IMR-90 (cell line): ENCODE results near the gene CTDSP2. TPM values are rescaled to one million over a fixed set of nuclear protein-coding genes. Genes with fewer than 3 reads are reported as not detected.
"Not testable (repeated sequence)": the region's sequence is repeated elsewhere in the genome, so short reads cannot be mapped to it uniquely, and the experiment has no call there.

Experiments used
- ATAC-seq: fragments of 200-7000 bp; cut with Tn5 transposase; 2 replicates; pipeline ENCODE4 v1.9.1; 2020; ENCODE audit warnings: low read depth, mild to moderate bottlenecking, moderate library complexity
- BruUV-seq: library from RNA; stranded (reverse); fragments of 400-500 nt; replicated peaks from 2 replicates; lab custom pipeline; 2021; lab: Mats Ljungman, UMichigan
- CTCF ChIA-PET: fragments of 300-600 bp; formaldehyde crosslinking; extraction: SDS; loops from one replicate; lab custom pipeline; 2021; ENCODE audit warnings: antibody characterized with exemption; lab: Yijun Ruan, JAX
- POLR2A ChIA-PET: fragments of 300-600 bp; sonication (Branson Sonifier 250); formaldehyde crosslinking; loops from one replicate; lab custom pipeline; 2022; ENCODE audit warnings: antibody characterized with exemption; ENCODE audit not compliant: unreplicated experiment; lab: Charles Lee
- DNase-seq: peaks from one replicate; pipeline ENCODE4 v3.0.0; 2013
- H2AFZ ChIP-seq: replicated peaks from 2 replicates; pipeline ENCODE3; 2013; ENCODE audit warnings: low read length, mild to moderate bottlenecking; ENCODE audit not compliant: poor library complexity
- H2AK5ac ChIP-seq: 2 replicates; pipeline ENCODE4 v1.6.1; 2013; ENCODE audit warnings: low read depth, low read length, inconsistent platforms
- H2AK9ac ChIP-seq: replicated peaks from 2 replicates; pipeline ENCODE3; 2013; ENCODE audit warnings: mild to moderate bottlenecking, low read depth, low read length, moderate library complexity; ENCODE audit not compliant: poor library complexity
- H2BK120ac ChIP-seq: 2 replicates; pipeline ENCODE4 v1.6.1; 2013; ENCODE audit warnings: low read depth, low read length, inconsistent platforms
- H2BK15ac ChIP-seq: 3 replicates; pipeline ENCODE4 v1.6.1; 2013; ENCODE audit warnings: low read depth, low read length, inconsistent platforms
- H2BK20ac ChIP-seq: 2 replicates; pipeline ENCODE4 v1.6.1; 2013; ENCODE audit warnings: low read depth, mild to moderate bottlenecking, inconsistent platforms, low read length, moderate library complexity
- H2BK5ac ChIP-seq: 2 replicates; pipeline ENCODE4 v1.6.1; 2013; ENCODE audit warnings: mild to moderate bottlenecking, low read depth, low read length, inconsistent platforms; ENCODE audit not compliant: poor library complexity, severe bottlenecking
- H3K14ac ChIP-seq: replicated peaks from 2 replicates; pipeline ENCODE4 v1.6.1; 2013; ENCODE audit warnings: low read depth, low read length, inconsistent platforms
- H3K18ac ChIP-seq: 2 replicates; pipeline ENCODE4 v1.6.1; 2013; ENCODE audit warnings: low read depth, low read length, control low read depth
- H3K23ac ChIP-seq: 2 replicates; pipeline ENCODE4 v1.6.1; 2013; ENCODE audit warnings: low read depth, low read length, inconsistent platforms
- H3K27ac ChIP-seq: 2 replicates; pipeline ENCODE4 v1.5.1; 2013; ENCODE audit warnings: mild to moderate bottlenecking, control low read depth, low read length; ENCODE audit not compliant: insufficient read depth
- H3K27me3 ChIP-seq: 2 replicates; pipeline ENCODE4 v1.6.1; 2013; ENCODE audit warnings: low read length; ENCODE audit not compliant: control insufficient read depth, insufficient read depth
- H3K36me3 ChIP-seq: 2 replicates; pipeline ENCODE4 v1.6.1; 2013; ENCODE audit warnings: low read length, mixed read lengths; ENCODE audit not compliant: control insufficient read depth, insufficient read depth
- H3K4ac ChIP-seq: 2 replicates; pipeline ENCODE4 v1.6.1; 2013; ENCODE audit warnings: low read depth, low read length, inconsistent platforms
- H3K4me1 ChIP-seq: 2 replicates; pipeline ENCODE4 v1.6.1; 2013; ENCODE audit warnings: low read length, mixed read lengths; ENCODE audit not compliant: control insufficient read depth, insufficient read depth
- H3K4me2 ChIP-seq: 2 replicates; pipeline ENCODE4 v1.6.1; 2013; ENCODE audit warnings: low read depth, mild to moderate bottlenecking, control low read depth, low read length, moderate library complexity
- H3K4me3 ChIP-seq: 2 replicates; pipeline ENCODE4 v1.5.1; 2013; ENCODE audit warnings: low read depth, mild to moderate bottlenecking, control low read depth, low read length, moderate library complexity; ENCODE audit not compliant: insufficient read depth
- H3K56ac ChIP-seq: 2 replicates; pipeline ENCODE4 v1.6.1; 2013; ENCODE audit warnings: low read length, inconsistent platforms; ENCODE audit not compliant: insufficient read depth; ENCODE audit errors: extremely low read depth
- H3K79me1 ChIP-seq, 2 experiments: 2 replicates each; pipeline ENCODE4 v1.6.1; 2013; ENCODE audit warnings: low read length in 2 of 2, inconsistent platforms in 1 of 2, low read depth in 1 of 2
- H3K9ac ChIP-seq: 2 replicates; pipeline ENCODE4 v1.6.1; 2013; ENCODE audit warnings: low read depth, low read length, control low read depth
- H3K9me1 ChIP-seq: 2 replicates; pipeline ENCODE4 v1.6.1; 2013; ENCODE audit warnings: low read length, inconsistent platforms; ENCODE audit not compliant: insufficient read depth
- H3K9me3 ChIP-seq: 2 replicates; pipeline ENCODE4 v1.6.1; 2013; ENCODE audit warnings: low read length; ENCODE audit not compliant: control insufficient read depth, insufficient read depth
- H4K20me1 ChIP-seq: 2 replicates; pipeline ENCODE4 v1.6.1; 2013; ENCODE audit warnings: low read length, inconsistent platforms; ENCODE audit not compliant: insufficient read depth
- H4K5ac ChIP-seq: 2 replicates; pipeline ENCODE4 v1.6.1; 2013; ENCODE audit warnings: mild to moderate bottlenecking, low read depth, low read length, control low read depth
- H4K8ac ChIP-seq, 2 experiments: 2 replicates each; pipeline ENCODE4 v1.6.1; 2013; ENCODE audit warnings: low read depth in 2 of 2, low read length in 2 of 2, control low read depth in 1 of 2, inconsistent platforms in 1 of 2
- H4K91ac ChIP-seq: 2 replicates; pipeline ENCODE4 v1.6.1; 2013; ENCODE audit warnings: low read depth, low read length, inconsistent platforms; ENCODE audit not compliant: insufficient read depth
- WGBS, 2 experiments: methylation state at CpG; one replicate each; pipeline versions ENCODE4 v1.1.5 to v1.1.7; 2013; ENCODE audit warnings: missing lambda C conversion rate in 2 of 2; ENCODE audit not compliant: insufficient read length in 1 of 2; ENCODE audit errors: extremely low coverage in 2 of 2; 5-methylcytosine and 5-hydroxymethylcytosine counted together
- dilution Hi-C: fragments of 300-500 bp; cut with HindIII; formaldehyde crosslinking; loops from one replicate; pipeline ENCODE4 v1.14.3; 2018; ENCODE audit warnings: low sequenced_read_pairs; ENCODE audit not compliant: unreplicated experiment
- in situ Hi-C: fragments of 300-500 bp; cut with MboI; formaldehyde crosslinking; loops from 3 replicates; pipeline ENCODE4 v1.14.3; 2019; ENCODE audit warnings: low sequenced_read_pairs, inconsistent platforms, mixed read lengths
- intact Hi-C: fragments of 100-400 bp; cut with micrococcal nuclease; formaldehyde crosslinking; loops from 2 replicates; pipeline ENCODE4 v1.10.0; 2022
- polyA plus RNA-seq, 3 experiments: library from polyadenylated mRNA; depleted of rRNA; stranded (reverse); fragments of >200 nt; gene quantifications; 2 replicates each; pipeline ENCODE4 v1.2.3, GENCODE V29; 2012; ENCODE audit warnings: low replicate concordance in 1 of 3
- total RNA-seq: library from RNA; depleted of rRNA; stranded (reverse); fragments of >200 nt; gene quantifications from 2 replicates; pipeline ENCODE4 v1.2.3, GENCODE V29; 2012

Gene CTDSP2
- total and polyA plus RNA-seq, 2 of the 4 experiments (the other 2 are of a cell fraction), result 114 to 156 TPM

DNA sequence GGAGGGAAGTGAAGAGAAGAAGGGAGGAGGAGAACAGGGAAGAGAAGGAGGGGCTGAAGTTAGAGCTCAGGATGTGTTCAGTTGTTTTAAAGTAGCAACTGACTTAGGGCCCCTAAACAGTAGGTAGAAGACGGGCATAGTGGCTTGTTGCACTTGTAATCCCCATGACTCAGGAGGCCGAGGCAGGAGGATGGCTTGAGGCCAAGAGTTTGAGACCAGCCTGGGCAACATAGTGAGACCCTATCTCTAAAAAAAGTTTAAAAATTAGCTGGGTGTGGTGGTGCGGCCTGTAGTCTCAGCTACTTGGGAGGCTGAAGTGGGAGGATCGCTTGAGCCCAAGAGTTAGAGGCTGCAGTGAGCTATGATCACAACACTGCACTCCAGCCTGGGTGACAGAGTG lies 40.4 kb upstream of the CTDSP2 start:
- ATAC-seq, H3K36me3 ChIP-seq, H3K4me3 ChIP-seq, dilution Hi-C loops, H4K20me1 ChIP-seq, BruUV-seq, H3K9me3 ChIP-seq, POLR2A ChIA-PET, H3K56ac ChIP-seq, in situ Hi-C loops, intact Hi-C loops, H3K27me3 ChIP-seq, DNase-seq, H2BK5ac ChIP-seq, CTCF ChIA-PET, H3K9ac ChIP-seq, H3K4me2 ChIP-seq: not testable (repeated sequence)
- peak overlapping the region; percentile 74 for H3K4ac ChIP-seq
- peaks cover 32% of the 10 kb centered on the region for H3K4me1 ChIP-seq
- peak overlapping the region; percentile 35; the same call in 1 of the 2 replicates for H4K5ac ChIP-seq
- H4K91ac ChIP-seq, result peak overlapping the region; percentile 58
- H2AK9ac ChIP-seq, result peak overlapping the region; percentile 35
- H3K79me1 ChIP-seq, result peaks cover 0 to 34% of the 10 kb centered on the region in 2 experiments; a peak in 2 of 4 replicates
- peak overlapping the region; percentile 79 for H2BK120ac ChIP-seq
- peak overlapping the region in 1 of 2 experiments; percentile 60; a peak in 1 of 4 replicates for H4K8ac ChIP-seq
- H3K23ac ChIP-seq, result peak overlapping the region; percentile 45; the same call in 1 of the 2 replicates
- H2AK5ac ChIP-seq, result peak overlapping the region; percentile 71
- H2BK20ac ChIP-seq, result peak overlapping the region; percentile 73; the same call in 1 of the 2 replicates
- WGBS, 2 experiments, result 79% methylated on average over 2 of the region's 4 CpGs; no CpG with 5 or more reads in 1 of the 2 experiments
- peak overlapping the region; percentile 4; the same call in 1 of the 2 replicates for H3K18ac ChIP-seq
- peaks cover 24% of the 10 kb centered on the region for H3K9me1 ChIP-seq
- peak overlapping the region; percentile 76 for H2AFZ ChIP-seq
- H3K27ac ChIP-seq, result peak overlapping the region; percentile 42; the same call in 1 of the 2 replicates
- H2BK15ac ChIP-seq, result peak overlapping the region; percentile 89; the same call in 1 of the 3 replicates
- H3K14ac ChIP-seq, result peak overlapping the region; percentile 79
